Activated CD4-positive, alpha-beta memory T cell treated with anti-CD3 and anti-CD28 coated beads for 36 hours (primary cell): Measurements from ENCODE around the gene OR4K1. TPM values are rescaled to one million over a fixed set of nuclear protein-coding genes. Genes with fewer than 3 reads are reported as not detected.
"Not testable (repeated sequence)": the region's sequence is repeated elsewhere in the genome, so short reads cannot be mapped to it uniquely, and the experiment has no call there.

ENCODE experiments used
- CTCF ChIA-PET: fragments of 350-600 bp; sonication (Branson Sonifier 250); formaldehyde crosslinking; loops from one replicate; lab custom pipeline; 2021; ENCODE audit warnings: antibody characterized with exemption, inconsistent platforms; lab: Charles Lee
- POLR2A ChIA-PET: fragments of 350-600 bp; sonication (Branson Sonifier 250); formaldehyde crosslinking; loops from one replicate; lab custom pipeline; 2021; ENCODE audit warnings: antibody characterized with exemption; lab: Charles Lee
- DNase-seq: peaks from one replicate; pipeline ENCODE4 v3.0.0-alpha.2; 2020
- H3K27ac Mint-ChIP-seq: one replicate; pipeline ENCODE4 v1.8.0; 2021; ENCODE audit warnings: mixed read lengths
- H3K27me3 Mint-ChIP-seq: one replicate; pipeline ENCODE4 v1.8.0; 2021; ENCODE audit warnings: mixed read lengths
- H3K36me3 Mint-ChIP-seq: one replicate; pipeline ENCODE4 v1.8.0; 2021; ENCODE audit warnings: mixed read lengths
- H3K4me1 Mint-ChIP-seq: one replicate; pipeline ENCODE4 v1.8.0; 2021; ENCODE audit warnings: low read depth, mixed read lengths
- H3K4me3 Mint-ChIP-seq: one replicate; pipeline ENCODE4 v1.8.0; 2021; ENCODE audit warnings: mild to moderate bottlenecking, mixed read lengths
- H3K9me3 Mint-ChIP-seq: one replicate; pipeline ENCODE4 v1.8.0; 2021; ENCODE audit warnings: mixed read lengths
- intact Hi-C: fragments of 100-400 bp; cut with micrococcal nuclease; formaldehyde crosslinking; loops from one replicate; pipeline ENCODE4 v1.15.1; 2023
- total RNA-seq, 2 experiments: library from RNA; stranded (reverse); gene quantifications; one replicate each; pipeline ENCODE4 v1.2.3, GENCODE V29; 2021

The OR4K1 gene
- total RNA-seq, 2 experiments from 2014 or later, result not detected

DNA sequence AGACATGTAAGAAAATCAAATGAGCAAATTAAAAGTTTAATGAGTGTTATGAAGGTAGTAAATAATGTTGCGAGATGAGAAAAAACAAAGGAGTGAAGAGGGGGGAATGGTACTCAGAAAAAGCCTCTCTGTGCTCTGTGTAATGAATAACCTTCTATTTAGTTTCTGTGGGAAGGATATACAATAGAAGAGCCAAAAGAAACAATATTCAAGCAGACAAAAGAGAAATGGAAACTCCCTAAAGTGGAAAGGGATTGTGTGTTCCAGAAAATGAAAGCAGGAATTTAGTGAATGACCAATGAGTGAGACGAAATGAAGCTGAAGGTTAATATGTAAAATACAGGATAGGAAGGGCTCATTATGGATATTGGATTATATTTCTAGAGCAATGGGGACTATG, 18.5 kb downstream of the OR4K1 start:
- Mint-ChIP-seq H3K4me1 (no peaks in the 10 kb centered on the region), H3K9me3 (peaks cover 2% of the 10 kb centered on the region), H3K4me3 (no peak overlapping the region), H3K27me3 (no peaks in the 10 kb centered on the region), H3K36me3 (no peaks in the 10 kb centered on the region), H3K27ac (no peak overlapping the region)
- CTCF ChIA-PET, result no interaction called here
- DNase-seq, result no peak
- POLR2A ChIA-PET, result no interaction called here
- intact Hi-C loops, result no loop called here

GRCh38 chr14:19969735-19970134, 39.0 kb downstream of the OR4K1 start:
- POLR2A ChIA-PET, DNase-seq, H3K27ac Mint-ChIP-seq, H3K9me3 Mint-ChIP-seq, intact Hi-C loops, CTCF ChIA-PET, H3K4me3 Mint-ChIP-seq, H3K27me3 Mint-ChIP-seq, H3K36me3 Mint-ChIP-seq: not testable (repeated sequence)
- H3K4me1 Mint-ChIP-seq, result peaks cover 23% of the 10 kb centered on the region

- Mint-ChIP-seq H3K4me3 (no peak overlapping the region), H3K36me3 (no peaks in the 10 kb centered on the region), H3K4me1 (peaks cover 32% of the 10 kb centered on the region), H3K27me3 (no peaks in the 10 kb centered on the region), H3K9me3 (peaks cover 2% of the 10 kb centered on the region), H3K27ac (no peak overlapping the region)
- intact Hi-C loops, result no loop called here
- POLR2A ChIA-PET, result no interaction called here
- CTCF ChIA-PET, result no interaction called here
- no peak for DNase-seq
These were observed 44.1 kb downstream of the OR4K1 start for GRCh38 chr14:19974844-19975243.

GRCh38 chr14:19975291-19975690, 44.6 kb downstream of the OR4K1 start, which contains the start of gene OR4K15:
Gene OR4K15 (plus strand): TSS chr14:19975591. CDS start chr14:19975591, 0 bp downstream.
- Mint-ChIP-seq H3K9me3 (peaks cover 2% of the 10 kb centered on the region), H3K27me3 (no peaks in the 10 kb centered on the region), H3K27ac (peak within 1 kb of the TSS; percentile 38), H3K4me1 (peaks cover 32% of the 10 kb centered on the region), H3K4me3 (no peak within 1 kb of the TSS), H3K36me3 (no peaks in the 10 kb centered on the region)
- CTCF ChIA-PET, result no interaction called here
- DNase-seq, result no peak
- POLR2A ChIA-PET, result no interaction called here
- intact Hi-C loops, result no loop called here

Other genes starting within 250 kb of the OR4K1 start
- not detected for gene OR11H2, start 217.0 kb upstream of the OR4K1 start, total RNA-seq
- gene OR4Q3, start 187.3 kb upstream of the OR4K1 start, total RNA-seq, result not detected
- gene OR4M1, start 157.4 kb upstream of the OR4K1 start, total RNA-seq, result not detected
- gene OR4N2, start 127.1 kb upstream of the OR4K1 start, total RNA-seq, result not detected
- not detected for gene OR4K2, start 55.8 kb upstream of the OR4K1 start, total RNA-seq
- gene OR4K5, start 10.3 kb upstream of the OR4K1 start, total RNA-seq, result not detected
- gene OR4K15, start 44.7 kb downstream of the OR4K1 start, total RNA-seq, result not detected
- not detected for gene OR4Q2, start 71.2 kb downstream of the OR4K1 start, total RNA-seq
- not detected for gene OR4K14, start 88.4 kb downstream of the OR4K1 start, total RNA-seq
- gene OR4K13, start 105.1 kb downstream of the OR4K1 start, total RNA-seq, result not detected
- gene OR4L1, start 129.1 kb downstream of the OR4K1 start, total RNA-seq, result not detected
- gene OR4K17, start 179.8 kb downstream of the OR4K1 start, total RNA-seq, result not detected
- gene OR4N5, start 207.9 kb downstream of the OR4K1 start, total RNA-seq, result not detected